H1 (cell line): Measurements from ENCODE around the gene POU2AF3. TPM values are rescaled to one million over a fixed set of nuclear protein-coding genes. Genes with fewer than 3 reads are reported as not detected.

Source experiments
- BCL11A ChIP-seq, 2 experiments: IDR thresholded peaks; one replicate each; pipeline ENCODE4 v1.6.1; 2011; ENCODE audit warnings: low read depth in 2 of 2, low read length in 2 of 2, mild to moderate bottlenecking in 2 of 2
- EP300 ChIP-seq, 2 experiments: IDR thresholded peaks; 1 replicate in 1 of 2; 2 replicates in 1 of 2; pipeline ENCODE4 v1.6.1; 2011 to 2012; ENCODE audit warnings: low read depth in 2 of 2, low read length in 2 of 2, mild to moderate bottlenecking in 2 of 2, borderline replicate concordance in 1 of 2, inconsistent platforms in 1 of 2, moderate library complexity in 1 of 2
- RFX5 ChIP-seq: IDR thresholded peaks from 2 replicates; pipeline ENCODE4 v1.6.1; 2011; ENCODE audit warnings: low read depth, low read length, improper control_type of control experiment, borderline replicate concordance
- TAF7 ChIP-seq: optimal IDR thresholded peaks from 2 replicates; pipeline ENCODE3; 2011; ENCODE audit warnings: low read depth, mild to moderate bottlenecking, inconsistent platforms, low read length, moderate library complexity, borderline replicate concordance
- polyA plus RNA-seq, 7 experiments: library from polyadenylated mRNA; depleted of rRNA in 3 of 7; stranded (reverse) in 5 of 7; unstranded in 2 of 7; fragments of >200 nt in 5 of 7; fragments of 200-250 nt in 2 of 7; gene quantifications; 1 replicate in 5 of 7; 2 replicates in 1 of 7; 4 replicates in 1 of 7; pipeline versions ENCODE4 v1.2.1 to v1.2.3, GENCODE V29; 2011 to 2013; ENCODE audit warnings: missing spikeins in 2 of 7, mixed read lengths in 2 of 7
- total RNA-seq: library from RNA; stranded (reverse); fragmentation: NEBNext Ultra II Directional; extraction: Animal tissue kit (Norgen Biotek cat#: 25700); gene quantifications from 2 replicates; pipeline ENCODE4 v1.2.1, GENCODE V29; 2021
- TF ChIP-seq, protein P1 (sequence below): fragments of 300-600 bp; sonication (generic); IDR thresholded peaks from 2 replicates; pipeline ENCODE4 v1.7.1; 2012; ENCODE audit warnings: low read length, moderate library complexity, mild to moderate bottlenecking, inconsistent platforms; ENCODE audit not compliant: insufficient replicate concordance

The POU2AF3 gene
- total and polyA plus RNA-seq, 2 of the 8 experiments (the other 6 are each of a cell fraction or from before 2014, with no cell fraction given): 1.2 to 5.7 TPM

DNA sequence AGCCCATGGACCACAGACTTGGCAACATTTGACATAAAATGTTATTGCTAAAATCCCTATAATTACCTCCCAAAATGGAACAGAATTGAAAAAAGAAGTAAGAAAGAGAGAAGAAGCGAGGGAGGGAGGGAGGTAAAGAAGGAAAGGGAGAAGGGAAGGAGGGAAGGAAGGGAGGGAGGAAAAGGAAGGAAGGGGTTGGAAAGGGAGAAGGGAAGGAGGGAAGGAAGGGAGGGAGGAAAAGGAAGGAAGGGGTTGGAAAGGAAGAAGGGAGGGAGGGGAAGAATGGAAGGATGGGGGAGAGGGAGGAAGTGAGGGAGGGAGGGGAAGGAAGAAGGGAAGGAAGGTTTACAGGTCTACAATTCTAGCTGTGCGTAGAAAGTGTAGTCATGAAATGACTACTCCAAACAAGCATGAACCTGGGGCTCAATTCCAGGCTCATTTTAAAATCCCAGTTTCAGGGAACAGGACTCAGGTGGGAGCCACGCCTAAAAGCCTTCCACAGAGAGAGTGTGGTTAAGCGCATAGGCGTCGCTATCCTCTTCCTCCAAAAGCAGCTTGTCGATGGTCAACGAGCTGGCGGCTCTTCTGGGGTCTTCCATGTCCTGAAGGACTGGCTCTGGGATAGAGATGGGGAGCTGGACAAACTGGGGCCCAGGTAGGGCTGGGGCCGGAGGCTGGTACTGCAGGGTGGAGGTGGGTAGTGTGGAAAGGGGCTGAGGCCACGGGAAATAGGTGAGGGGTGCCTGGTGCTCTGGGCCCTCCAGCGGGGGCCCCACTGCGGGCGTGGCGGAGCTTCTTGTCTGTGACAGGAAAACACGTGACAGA lies 55.6 kb downstream of the POU2AF3 start (continued):
- TF ChIP-seq, protein P1, sequence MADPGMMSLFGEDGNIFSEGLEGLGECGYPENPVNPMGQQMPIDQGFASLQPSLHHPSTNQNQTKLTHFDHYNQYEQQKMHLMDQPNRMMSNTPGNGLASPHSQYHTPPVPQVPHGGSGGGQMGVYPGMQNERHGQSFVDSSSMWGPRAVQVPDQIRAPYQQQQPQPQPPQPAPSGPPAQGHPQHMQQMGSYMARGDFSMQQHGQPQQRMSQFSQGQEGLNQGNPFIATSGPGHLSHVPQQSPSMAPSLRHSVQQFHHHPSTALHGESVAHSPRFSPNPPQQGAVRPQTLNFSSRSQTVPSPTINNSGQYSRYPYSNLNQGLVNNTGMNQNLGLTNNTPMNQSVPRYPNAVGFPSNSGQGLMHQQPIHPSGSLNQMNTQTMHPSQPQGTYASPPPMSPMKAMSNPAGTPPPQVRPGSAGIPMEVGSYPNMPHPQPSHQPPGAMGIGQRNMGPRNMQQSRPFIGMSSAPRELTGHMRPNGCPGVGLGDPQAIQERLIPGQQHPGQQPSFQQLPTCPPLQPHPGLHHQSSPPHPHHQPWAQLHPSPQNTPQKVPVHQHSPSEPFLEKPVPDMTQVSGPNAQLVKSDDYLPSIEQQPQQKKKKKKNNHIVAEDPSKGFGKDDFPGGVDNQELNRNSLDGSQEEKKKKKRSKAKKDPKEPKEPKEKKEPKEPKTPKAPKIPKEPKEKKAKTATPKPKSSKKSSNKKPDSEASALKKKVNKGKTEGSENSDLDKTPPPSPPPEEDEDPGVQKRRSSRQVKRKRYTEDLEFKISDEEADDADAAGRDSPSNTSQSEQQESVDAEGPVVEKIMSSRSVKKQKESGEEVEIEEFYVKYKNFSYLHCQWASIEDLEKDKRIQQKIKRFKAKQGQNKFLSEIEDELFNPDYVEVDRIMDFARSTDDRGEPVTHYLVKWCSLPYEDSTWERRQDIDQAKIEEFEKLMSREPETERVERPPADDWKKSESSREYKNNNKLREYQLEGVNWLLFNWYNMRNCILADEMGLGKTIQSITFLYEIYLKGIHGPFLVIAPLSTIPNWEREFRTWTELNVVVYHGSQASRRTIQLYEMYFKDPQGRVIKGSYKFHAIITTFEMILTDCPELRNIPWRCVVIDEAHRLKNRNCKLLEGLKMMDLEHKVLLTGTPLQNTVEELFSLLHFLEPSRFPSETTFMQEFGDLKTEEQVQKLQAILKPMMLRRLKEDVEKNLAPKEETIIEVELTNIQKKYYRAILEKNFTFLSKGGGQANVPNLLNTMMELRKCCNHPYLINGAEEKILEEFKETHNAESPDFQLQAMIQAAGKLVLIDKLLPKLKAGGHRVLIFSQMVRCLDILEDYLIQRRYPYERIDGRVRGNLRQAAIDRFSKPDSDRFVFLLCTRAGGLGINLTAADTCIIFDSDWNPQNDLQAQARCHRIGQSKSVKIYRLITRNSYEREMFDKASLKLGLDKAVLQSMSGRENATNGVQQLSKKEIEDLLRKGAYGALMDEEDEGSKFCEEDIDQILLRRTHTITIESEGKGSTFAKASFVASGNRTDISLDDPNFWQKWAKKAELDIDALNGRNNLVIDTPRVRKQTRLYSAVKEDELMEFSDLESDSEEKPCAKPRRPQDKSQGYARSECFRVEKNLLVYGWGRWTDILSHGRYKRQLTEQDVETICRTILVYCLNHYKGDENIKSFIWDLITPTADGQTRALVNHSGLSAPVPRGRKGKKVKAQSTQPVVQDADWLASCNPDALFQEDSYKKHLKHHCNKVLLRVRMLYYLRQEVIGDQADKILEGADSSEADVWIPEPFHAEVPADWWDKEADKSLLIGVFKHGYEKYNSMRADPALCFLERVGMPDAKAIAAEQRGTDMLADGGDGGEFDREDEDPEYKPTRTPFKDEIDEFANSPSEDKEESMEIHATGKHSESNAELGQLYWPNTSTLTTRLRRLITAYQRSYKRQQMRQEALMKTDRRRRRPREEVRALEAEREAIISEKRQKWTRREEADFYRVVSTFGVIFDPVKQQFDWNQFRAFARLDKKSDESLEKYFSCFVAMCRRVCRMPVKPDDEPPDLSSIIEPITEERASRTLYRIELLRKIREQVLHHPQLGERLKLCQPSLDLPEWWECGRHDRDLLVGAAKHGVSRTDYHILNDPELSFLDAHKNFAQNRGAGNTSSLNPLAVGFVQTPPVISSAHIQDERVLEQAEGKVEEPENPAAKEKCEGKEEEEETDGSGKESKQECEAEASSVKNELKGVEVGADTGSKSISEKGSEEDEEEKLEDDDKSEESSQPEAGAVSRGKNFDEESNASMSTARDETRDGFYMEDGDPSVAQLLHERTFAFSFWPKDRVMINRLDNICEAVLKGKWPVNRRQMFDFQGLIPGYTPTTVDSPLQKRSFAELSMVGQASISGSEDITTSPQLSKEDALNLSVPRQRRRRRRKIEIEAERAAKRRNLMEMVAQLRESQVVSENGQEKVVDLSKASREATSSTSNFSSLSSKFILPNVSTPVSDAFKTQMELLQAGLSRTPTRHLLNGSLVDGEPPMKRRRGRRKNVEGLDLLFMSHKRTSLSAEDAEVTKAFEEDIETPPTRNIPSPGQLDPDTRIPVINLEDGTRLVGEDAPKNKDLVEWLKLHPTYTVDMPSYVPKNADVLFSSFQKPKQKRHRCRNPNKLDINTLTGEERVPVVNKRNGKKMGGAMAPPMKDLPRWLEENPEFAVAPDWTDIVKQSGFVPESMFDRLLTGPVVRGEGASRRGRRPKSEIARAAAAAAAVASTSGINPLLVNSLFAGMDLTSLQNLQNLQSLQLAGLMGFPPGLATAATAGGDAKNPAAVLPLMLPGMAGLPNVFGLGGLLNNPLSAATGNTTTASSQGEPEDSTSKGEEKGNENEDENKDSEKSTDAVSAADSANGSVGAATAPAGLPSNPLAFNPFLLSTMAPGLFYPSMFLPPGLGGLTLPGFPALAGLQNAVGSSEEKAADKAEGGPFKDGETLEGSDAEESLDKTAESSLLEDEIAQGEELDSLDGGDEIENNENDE: no peak
- no peak for TF ChIP-seq EP300 (IDR thresholded peaks at IDR 0.05; ENCODE audit: borderline replicate concordance in 1 of 2, low read depth in 2 of 2, low read length in 2 of 2)
- TF ChIP-seq RFX5: no peak
- no peak for TF ChIP-seq BCL11A (IDR thresholded peaks at IDR 0.05; ENCODE audit: low read depth in 2 of 2, low read length in 2 of 2)
- no peak for TF ChIP-seq TAF7
- TF ChIP-seq, all 59 proteins: peak for 0
